ENCODE results near the gene TRIM14. TPM values are rescaled to one million over a fixed set of nuclear protein-coding genes. Genes with fewer than 3 reads are reported as not detected.
A peak's percentile ranks its signal among the peaks of the same experiment; 100 is the strongest.
"Not testable (repeated sequence)": the region's sequence is repeated elsewhere in the genome, so short reads cannot be mapped to it uniquely, and the experiment has no call there.

The TRIM14 gene
- total RNA-seq, 3 donors from 2014 or later (not counting 1 experiment from before 2014, with no cell fraction given), result 45.1 to 66.5 (median 65.3) TPM

DNA sequence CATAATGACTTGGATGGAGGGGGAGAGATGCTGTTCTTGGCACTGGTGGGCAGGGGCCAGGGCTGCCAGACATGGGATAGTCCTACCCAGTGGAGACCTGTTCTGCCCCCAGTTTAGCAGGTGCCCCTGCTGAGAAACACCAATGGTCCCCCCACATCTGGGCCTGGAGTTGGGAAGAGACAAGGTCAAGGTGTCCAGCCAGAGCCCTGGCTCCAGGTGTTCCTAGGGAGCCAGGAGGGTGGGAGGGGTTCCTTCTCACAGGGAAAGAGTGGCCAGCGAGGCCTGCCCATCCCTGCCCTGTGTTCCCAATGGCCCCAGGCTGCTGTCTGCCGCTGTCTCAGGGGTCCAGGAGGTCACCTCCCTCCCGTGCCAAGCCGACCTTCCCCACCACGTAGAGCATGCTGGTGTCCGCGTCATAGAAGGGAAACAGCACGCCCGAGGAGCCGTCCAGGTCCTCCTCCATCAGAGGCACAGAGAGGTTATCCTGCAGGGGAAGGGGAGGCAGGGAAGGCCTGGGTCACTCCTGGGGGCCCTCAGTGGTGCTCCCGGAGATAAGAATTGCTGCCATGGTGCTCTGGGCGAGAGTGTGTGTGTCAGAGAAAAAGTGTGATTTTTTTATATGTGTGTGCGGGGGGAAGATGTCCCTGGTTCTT lies 11.7 kb upstream of the TRIM14 start:
- H3K36me3 Mint-ChIP-seq, result no peaks in the 10 kb centered on the region
- Histone ChIP-seq H3K9me3 (ENCODE audit: control insufficient read depth, insufficient read depth, low read length) (no peaks in the 10 kb centered on the region), H3K27me3 (ENCODE audit: control insufficient read depth, insufficient read depth, low read length) (no peaks in the 10 kb centered on the region), H3K4me3 (ENCODE audit: low read length) (no peak overlapping the region), H3K36me3 (ENCODE audit: control insufficient read depth, insufficient read depth, low read length) (no peaks in the 10 kb centered on the region), H3K4me1 (ENCODE audit: control insufficient read depth, insufficient read depth, low read length) (peaks cover 18% of the 10 kb centered on the region), H3K27ac (ENCODE audit: low read length) (no peak overlapping the region)
- no peaks in the 10 kb centered on the region for H3K27me3 Mint-ChIP-seq (ENCODE audit: low read depth in 2 of 2)
- WGBS (ENCODE audit: insufficient coverage), result 96% methylated on average over 13 of the region's 13 CpGs
- ATAC-seq (no peak), DNase-seq (no peak)
- TF ChIP-seq, protein P1, sequence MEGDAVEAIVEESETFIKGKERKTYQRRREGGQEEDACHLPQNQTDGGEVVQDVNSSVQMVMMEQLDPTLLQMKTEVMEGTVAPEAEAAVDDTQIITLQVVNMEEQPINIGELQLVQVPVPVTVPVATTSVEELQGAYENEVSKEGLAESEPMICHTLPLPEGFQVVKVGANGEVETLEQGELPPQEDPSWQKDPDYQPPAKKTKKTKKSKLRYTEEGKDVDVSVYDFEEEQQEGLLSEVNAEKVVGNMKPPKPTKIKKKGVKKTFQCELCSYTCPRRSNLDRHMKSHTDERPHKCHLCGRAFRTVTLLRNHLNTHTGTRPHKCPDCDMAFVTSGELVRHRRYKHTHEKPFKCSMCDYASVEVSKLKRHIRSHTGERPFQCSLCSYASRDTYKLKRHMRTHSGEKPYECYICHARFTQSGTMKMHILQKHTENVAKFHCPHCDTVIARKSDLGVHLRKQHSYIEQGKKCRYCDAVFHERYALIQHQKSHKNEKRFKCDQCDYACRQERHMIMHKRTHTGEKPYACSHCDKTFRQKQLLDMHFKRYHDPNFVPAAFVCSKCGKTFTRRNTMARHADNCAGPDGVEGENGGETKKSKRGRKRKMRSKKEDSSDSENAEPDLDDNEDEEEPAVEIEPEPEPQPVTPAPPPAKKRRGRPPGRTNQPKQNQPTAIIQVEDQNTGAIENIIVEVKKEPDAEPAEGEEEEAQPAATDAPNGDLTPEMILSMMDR (IDR thresholded peaks at IDR 0.05), result no peak
- no peaks in the 10 kb centered on the region for H3K9me3 Mint-ChIP-seq
- no peak overlapping the region for H3K27ac Mint-ChIP-seq
- H3K4me3 Mint-ChIP-seq, result no peak overlapping the region
- intact Hi-C loops (cut with micrococcal nuclease), result no loop called here
- peaks cover 0 to 12% of the 10 kb centered on the region in 2 donors for H3K4me1 Mint-ChIP-seq

DNA sequence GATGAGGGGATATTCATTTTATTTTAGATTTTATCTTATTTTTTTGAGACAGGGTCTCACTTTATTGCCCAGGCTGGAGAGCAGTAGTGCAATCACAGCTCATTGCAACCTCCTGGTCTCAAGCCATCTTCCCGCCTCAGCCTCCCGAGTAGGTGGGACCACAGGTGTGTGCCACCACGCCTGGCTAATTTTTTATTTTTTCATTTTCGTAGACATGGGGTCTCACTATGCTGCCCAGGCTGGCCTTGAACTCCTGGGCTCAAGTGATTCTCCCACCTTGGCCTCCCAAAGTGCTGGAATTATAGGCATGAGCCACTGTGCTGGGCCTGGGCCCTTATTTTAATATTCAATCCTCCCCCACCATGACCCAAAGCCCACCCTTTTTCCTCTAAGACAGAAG lies 11.0 kb upstream of the TRIM14 start:
- DNase-seq; H3K36me3 ChIP-seq (ENCODE audit: control insufficient read depth, insufficient read depth, low read length); H3K27me3 Mint-ChIP-seq (ENCODE audit: low read depth in 2 of 2); H3K9me3 ChIP-seq (ENCODE audit: control insufficient read depth, insufficient read depth, low read length); H3K27me3 ChIP-seq (ENCODE audit: control insufficient read depth, insufficient read depth, low read length); H3K36me3 Mint-ChIP-seq; H3K4me3 ChIP-seq (ENCODE audit: low read length); intact Hi-C loops (cut with micrococcal nuclease); H3K9me3 Mint-ChIP-seq; ATAC-seq; H3K27ac ChIP-seq (ENCODE audit: low read length); H3K27ac Mint-ChIP-seq; H3K4me3 Mint-ChIP-seq: not testable (repeated sequence)
- peaks cover 0 to 12% of the 10 kb centered on the region in 2 donors for H3K4me1 Mint-ChIP-seq
- 93% methylated on average over 4 of the region's 4 CpGs for WGBS (ENCODE audit: insufficient coverage)
- peaks cover 18% of the 10 kb centered on the region for H3K4me1 ChIP-seq (ENCODE audit: control insufficient read depth, insufficient read depth, low read length)

DNA sequence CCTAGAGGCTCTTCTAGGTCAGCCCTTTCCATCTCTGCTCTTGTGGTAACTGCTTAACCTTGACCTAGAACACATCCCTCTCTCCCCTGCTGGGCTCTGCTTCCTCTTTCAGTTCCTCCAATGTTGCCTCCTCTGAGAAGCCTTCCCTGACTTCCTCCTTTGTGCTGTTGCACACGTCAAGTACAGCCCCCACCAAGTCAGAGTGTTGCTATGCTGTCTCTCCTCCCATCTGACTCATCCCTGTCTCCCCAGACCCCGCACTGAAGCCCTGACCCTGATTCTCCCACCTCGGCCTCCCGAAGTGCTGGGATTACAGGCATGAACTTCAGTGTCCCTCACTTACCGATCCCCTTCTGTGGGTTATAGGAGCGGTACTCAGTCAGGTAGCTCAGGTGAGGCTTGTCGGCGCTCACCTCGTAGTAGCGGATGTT lies 10.4 kb upstream of the TRIM14 start:
- Histone ChIP-seq H3K4me1 (ENCODE audit: control insufficient read depth, insufficient read depth, low read length) (peaks cover 18% of the 10 kb centered on the region), H3K27me3 (ENCODE audit: control insufficient read depth, insufficient read depth, low read length) (no peaks in the 10 kb centered on the region), H3K9me3 (ENCODE audit: control insufficient read depth, insufficient read depth, low read length) (no peaks in the 10 kb centered on the region), H3K36me3 (ENCODE audit: control insufficient read depth, insufficient read depth, low read length) (no peaks in the 10 kb centered on the region), H3K27ac (ENCODE audit: low read length) (no peak overlapping the region), H3K4me3 (ENCODE audit: low read length) (no peak overlapping the region)
- 87% methylated on average over 10 of the region's 10 CpGs for WGBS (ENCODE audit: insufficient coverage)
- ATAC-seq, result peak in 2 of 3 donors; percentile 41 to 60
- Mint-ChIP-seq H3K27me3 (ENCODE audit: low read depth in 2 of 2) (no peaks in the 10 kb centered on the region), H3K4me1 (peaks cover 0 to 12% of the 10 kb centered on the region in 2 donors), H3K9me3 (no peaks in the 10 kb centered on the region), H3K27ac (peak overlapping the region in 1 of 2 donors; percentile 35), H3K4me3 (no peak overlapping the region), H3K36me3 (no peaks in the 10 kb centered on the region)
- intact Hi-C loops (cut with micrococcal nuclease), result no loop called here
- DNase-seq, result no peak
- TF ChIP-seq, protein P1 (IDR thresholded peaks at IDR 0.05), result no peak

DNA sequence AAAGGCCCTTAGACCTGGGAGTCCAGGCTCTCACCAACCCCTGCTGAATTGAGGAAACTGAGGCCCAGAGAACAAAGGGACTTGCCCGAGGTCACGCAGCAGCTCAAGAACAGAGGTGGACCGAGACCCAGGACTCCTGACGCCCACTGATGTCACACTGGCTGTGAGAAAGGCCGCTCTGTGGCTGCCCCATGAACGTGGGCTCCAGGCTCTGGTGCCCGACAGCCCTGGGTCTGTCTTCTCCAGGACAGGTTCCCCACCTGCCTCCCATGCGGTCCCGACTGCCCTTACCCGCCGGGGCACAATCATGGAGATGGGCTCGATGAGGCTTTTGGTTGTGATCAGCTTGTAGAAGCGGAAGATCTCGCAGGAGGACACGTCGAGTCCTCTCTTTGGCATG lies 9.3 kb upstream of the TRIM14 start:
- WGBS (ENCODE audit: insufficient coverage), result 94% methylated on average over 16 of the region's 16 CpGs
- H3K36me3 ChIP-seq (ENCODE audit: control insufficient read depth, insufficient read depth, low read length), result no peaks in the 10 kb centered on the region
- Mint-ChIP-seq H3K27ac (no peak overlapping the region), H3K4me1 (peaks cover 0 to 12% of the 10 kb centered on the region in 2 donors), H3K27me3 (ENCODE audit: low read depth in 2 of 2) (no peaks in the 10 kb centered on the region), H3K9me3 (no peaks in the 10 kb centered on the region), H3K36me3 (no peaks in the 10 kb centered on the region), H3K4me3 (no peak overlapping the region)
- DNase-seq, result no peak
- intact Hi-C loops (cut with micrococcal nuclease), result no loop called here
- H3K9me3 ChIP-seq (ENCODE audit: control insufficient read depth, insufficient read depth, low read length), result no peaks in the 10 kb centered on the region
- TF ChIP-seq, protein P1 (IDR thresholded peaks at IDR 0.05), result no peak
- H3K27me3 ChIP-seq (ENCODE audit: control insufficient read depth, insufficient read depth, low read length), result no peaks in the 10 kb centered on the region
- no peak overlapping the region for H3K27ac ChIP-seq (ENCODE audit: low read length)
- H3K4me1 ChIP-seq (ENCODE audit: control insufficient read depth, insufficient read depth, low read length), result peaks cover 18% of the 10 kb centered on the region
- ATAC-seq, result no peak
- H3K4me3 ChIP-seq (ENCODE audit: low read length), result no peak overlapping the region
